Breast epithelium (tissue), 4 donors: ENCODE data around the gene KLHL29. TPM values are rescaled to one million over a fixed set of nuclear protein-coding genes. Genes with fewer than 3 reads are reported as not detected.

Source experiments
- DNase-seq, 2 donors: peaks; one replicate each; pipeline ENCODE4 v3.0.0-alpha.2; 2019; ENCODE audit warnings: low spot score in 2 of 2
- H3K27ac ChIP-seq, 2 donors: fragments of 200-600 bp; sonication (generic) in 1 of 2; one replicate each; pipeline ENCODE4 v1.5.1; 2016 to 2019; ENCODE audit warnings: mild to moderate bottlenecking in 1 of 2
- H3K27me3 ChIP-seq, 2 donors: fragments of 200-600 bp; sonication (generic) in 1 of 2; one replicate each; pipeline versions ENCODE4 v1.5.1 to v1.6.0; 2017 to 2019; ENCODE audit warnings: control low read depth in 1 of 2, mild to moderate bottlenecking in 1 of 2
- H3K36me3 ChIP-seq: fragments of 200-600 bp; one replicate; pipeline ENCODE4 v1.5.1; 2019
- H3K4me1 ChIP-seq, 2 donors: fragments of 200-600 bp; sonication (generic); one replicate each; pipeline ENCODE4 v1.5.1; 2016 to 2019; ENCODE audit warnings: control low read depth in 1 of 2
- H3K4me3 ChIP-seq, 3 donors: fragments of 200-600 bp; sonication (generic); 1 replicate in 2 of 3; 2 replicates in 1 of 3; pipeline ENCODE4 v1.5.1; 2016 to 2019; ENCODE audit warnings: mild to moderate bottlenecking in 3 of 3, moderate library complexity in 2 of 3
- H3K9me3 ChIP-seq, 2 donors: fragments of 200-600 bp; sonication (generic) in 1 of 2; one replicate each; pipeline ENCODE4 v1.5.1; 2016 to 2019; ENCODE audit warnings: control low read depth in 1 of 2
- CTCF ChIP-seq, 3 donors: fragments of 450-650 bp; IDR thresholded peaks; one replicate each; pipeline ENCODE4 v1.5.1; 2016 to 2017; ENCODE audit warnings: antibody characterized with exemption in 3 of 3, mild to moderate bottlenecking in 3 of 3, moderate library complexity in 3 of 3
- POLR2A ChIP-seq: fragments of 450-650 bp; IDR thresholded peaks from one replicate; pipeline ENCODE4 v1.6.1; 2016; ENCODE audit warnings: antibody characterized with exemption, mild to moderate bottlenecking, moderate library complexity
- POLR2AphosphoS5 ChIP-seq, 3 donors: sonication (generic); formaldehyde crosslinking; IDR thresholded peaks; one replicate each; pipeline ENCODE4 v1.6.1; 2017; ENCODE audit warnings: antibody characterized with exemption in 3 of 3
- intact Hi-C: fragments of 100-400 bp; cut with DNase I; formaldehyde crosslinking; loops from one replicate; pipeline ENCODE4 v1.15.1; 2023; ENCODE audit warnings: low total_unique reads
- total RNA-seq, 3 donors: library from RNA; depleted of rRNA; stranded (reverse); fragments of >200 nt; gene quantifications; one replicate each; pipeline ENCODE4 v1.1.0, GENCODE V29; 2016

The KLHL29 gene
- total RNA-seq, 3 donors from 2014 or later, result 4.5 to 20.9 (median 14.7) TPM

- Histone ChIP-seq H3K9me3 (no peaks in the 10 kb centered on the region), H3K27me3 (no peaks in the 10 kb centered on the region), H3K4me1 (no peaks in the 10 kb centered on the region), H3K4me3 (no peak overlapping the region), H3K36me3 (no peaks in the 10 kb centered on the region), H3K27ac (no peak overlapping the region)
- DNase-seq, result no peak
- intact Hi-C loops, result no loop called here
- TF ChIP-seq POLR2AphosphoS5 (IDR thresholded peaks at IDR 0.05) (no peak), POLR2A (no peak), CTCF (IDR thresholded peaks at IDR 0.05) (no peak)
Measured at GRCh38 chr2:23756593-23757292, 371.8 kb downstream of the KLHL29 start.

- no peaks in the 10 kb centered on the region for H3K27me3 ChIP-seq
- intact Hi-C loops, result no loop called here
- no peak for TF ChIP-seq POLR2A
- no peaks in the 10 kb centered on the region for H3K9me3 ChIP-seq
- no peak overlapping the region for H3K27ac ChIP-seq
- DNase-seq, result no peak
- H3K36me3 ChIP-seq, result no peaks in the 10 kb centered on the region
- no peaks in the 10 kb centered on the region for H3K4me1 ChIP-seq
- H3K4me3 ChIP-seq, result no peak overlapping the region
Measured at GRCh38 chr2:23757686-23758433, 372.9 kb downstream of the KLHL29 start.
